Right ventricle myocardium inferior (tissue), 1 donor: ENCODE data around the gene MYL5. TPM values are rescaled to one million over a fixed set of nuclear protein-coding genes. Genes with fewer than 3 reads are reported as not detected.
"Not testable (repeated sequence)": the region's sequence is repeated elsewhere in the genome, so short reads cannot be mapped to it uniquely, and the experiment has no call there.

ENCODE experiments used
- ATAC-seq: fragments of 200-7000 bp; cut with Tn5 transposase; one replicate; pipeline ENCODE4 v1.9.1; 2020; ENCODE audit warnings: mild to moderate bottlenecking, moderate library complexity
- DNase-seq: peaks from one replicate; pipeline ENCODE4 v3.0.0; 2021; ENCODE audit errors: missing footprints
- intact Hi-C: fragments of 100-400 bp; cut with DNase I; formaldehyde crosslinking; loops from one replicate; pipeline ENCODE4 v1.11.0; 2022
- total RNA-seq: library from RNA; stranded (reverse); fragmentation: NEBNext Ultra II Directional; extraction: Animal tissue kit (Norgen Biotek cat#: 25700); gene quantifications from one replicate; pipeline ENCODE4 v1.2.1, GENCODE V29; 2021
- donor health status: DM: no; HTN: yes; CAD: no; lungs with severe emphysema.

Gene MYL5
- total RNA-seq, 1 donor from 2014 or later, result 3.9 TPM

DNA sequence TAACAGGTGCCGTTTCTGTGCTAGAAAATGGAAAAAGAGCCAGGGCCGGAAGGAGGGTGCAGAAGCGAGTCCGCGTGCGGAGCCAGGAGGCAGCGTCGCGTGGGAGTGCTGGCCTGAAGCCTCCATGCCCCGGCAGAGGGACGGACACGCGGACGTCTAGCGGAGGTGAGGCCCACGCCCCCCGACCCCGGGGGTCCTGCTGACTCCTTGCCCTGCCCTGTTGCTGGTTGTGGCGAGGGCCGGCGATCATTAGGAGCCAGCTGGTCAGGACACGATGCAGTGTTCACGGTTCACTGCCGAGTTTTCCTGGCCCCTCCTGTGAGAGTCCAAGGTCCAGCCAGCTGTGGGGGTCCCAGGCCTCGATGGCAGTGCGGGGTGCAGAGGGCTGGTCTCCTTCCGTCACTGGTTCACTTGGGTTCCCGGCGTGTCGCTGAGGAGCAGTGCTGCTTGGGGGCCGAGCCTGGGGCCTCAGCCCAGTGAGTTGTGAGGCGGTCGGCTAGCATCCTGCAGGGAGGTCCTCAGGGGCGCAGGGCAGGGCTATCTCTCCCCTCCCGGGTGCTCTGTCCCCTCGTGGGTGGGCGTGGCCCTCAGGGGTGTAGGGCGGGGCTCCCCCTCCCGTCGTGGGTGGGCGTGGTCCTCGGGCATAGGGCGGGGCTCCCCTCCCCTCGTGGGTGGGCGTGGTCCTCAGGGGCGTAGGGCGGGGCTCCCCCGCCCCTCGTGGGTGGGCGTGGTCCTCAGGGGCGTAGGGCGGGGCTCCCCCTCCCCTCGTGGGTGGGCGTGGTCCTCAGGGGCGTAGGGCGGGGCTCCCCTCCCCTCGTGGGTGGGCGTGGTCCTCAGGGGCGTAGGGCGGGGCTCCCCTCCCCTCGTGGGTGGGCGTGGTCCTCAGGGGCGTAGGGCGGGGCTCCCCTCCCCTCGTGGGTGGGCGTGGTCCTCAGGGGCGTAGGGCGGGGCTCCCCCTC, 56.9 kb downstream of the MYL5 start:
- ATAC-seq, intact Hi-C loops, DNase-seq: not testable (repeated sequence)

Other genes with a start within 250 kb of the MYL5 start
- gene ZNF721, start 175.4 kb upstream of the MYL5 start, total RNA-seq, result 13.1 TPM
- gene PIGG, start 175.3 kb upstream of the MYL5 start, total RNA-seq, result 15.2 TPM
- gene TMEM271, start 98.2 kb upstream of the MYL5 start, total RNA-seq, result not detected
- 1.7 TPM for gene PDE6B, start 49.0 kb upstream of the MYL5 start, total RNA-seq
- 1,162 TPM for gene ATP5ME, start 266 bp upstream of the MYL5 start, total RNA-seq
- 17.3 TPM for gene SLC49A3, start 14.6 kb downstream of the MYL5 start, total RNA-seq
- gene PCGF3, start 31.3 kb downstream of the MYL5 start, total RNA-seq, result 21.7 TPM
- 3.1 TPM for gene CPLX1, start 151.6 kb downstream of the MYL5 start, total RNA-seq